ENCODE measurements around the gene DNAJC21.

Gene DNAJC21

GRCh38 chr5:34996261-34996660 lies 66.9 kb downstream of the DNAJC21 start:
- TF ChIP-seq CTBP1 (IDR thresholded peaks at IDR 0.05; ENCODE audit: borderline replicate concordance) = no peak
- no peak for TF ChIP-seq ELF4 (IDR thresholded peaks at IDR 0.05)
- no peak for TF ChIP-seq FOXK2 (IDR thresholded peaks at IDR 0.05)
- TF ChIP-seq L3MBTL2 (conservative IDR thresholded peaks at IDR 0.05) = no peak
- no peak for TF ChIP-seq PKNOX1 (IDR thresholded peaks at IDR 0.05)
- TF ChIP-seq FOXA1 (IDR thresholded peaks at IDR 0.05) = no peak
- no peak for TF ChIP-seq ZNF384 (IDR thresholded peaks at IDR 0.05)
- no peak for TF ChIP-seq BHLHE40 (IDR thresholded peaks at IDR 0.05; ENCODE audit: borderline replicate concordance)
- no peak for TF ChIP-seq TARDBP (IDR thresholded peaks at IDR 0.05)
- no peak for TF ChIP-seq NFRKB (IDR thresholded peaks at IDR 0.05)
- TF ChIP-seq ARNT (IDR thresholded peaks at IDR 0.05) = no peak
- no peak for TF ChIP-seq FOXM1 (IDR thresholded peaks at IDR 0.05; ENCODE audit: borderline replicate concordance)
- POLR2A ChIA-PET = no interaction called here
- CTCF ChIA-PET = no interaction called here
- no peak for DNase-seq (ENCODE audit: extremely low spot score)

- ChIA-PET CTCF (no interaction called here), POLR2A (no interaction called here)
- TF ChIP-seq L3MBTL2 (conservative IDR thresholded peaks at IDR 0.05) = no peak
- no peak for TF ChIP-seq FOXA1 (IDR thresholded peaks at IDR 0.05)
- no peak for TF ChIP-seq LEF1 (IDR thresholded peaks at IDR 0.05; ENCODE audit: borderline replicate concordance)
- no peak for TF ChIP-seq TARDBP (IDR thresholded peaks at IDR 0.05)
- no peak for TF ChIP-seq ELF4 (IDR thresholded peaks at IDR 0.05)
- TF ChIP-seq PKNOX1 (IDR thresholded peaks at IDR 0.05) = no peak
- no peak for TF ChIP-seq SUZ12 (IDR thresholded peaks at IDR 0.05)
- TF ChIP-seq ARNT (IDR thresholded peaks at IDR 0.05) = no peak
- no peak for TF ChIP-seq NFRKB (IDR thresholded peaks at IDR 0.05)
- DNase-seq (ENCODE audit: extremely low spot score) = no peak
Observed at GRCh38 chr5:34998058-34998789, 68.9 kb downstream of the DNAJC21 start.

GRCh38 chr5:35001842-35002241 lies 72.5 kb downstream of the DNAJC21 start:
- POLR2A ChIA-PET = interaction anchor here (2.0 kb wide), 1 partner anchor 87 kb away, joined by 8 read pairs; the partner anchor contains the start of genes BRIX1 and RAD1
- DNase-seq (ENCODE audit: extremely low spot score) = no peak
- TF ChIP-seq FOXA1 (IDR thresholded peaks at IDR 0.05) (no peak), HDGF (IDR thresholded peaks at IDR 0.05; ENCODE audit: borderline replicate concordance) (no peak), CTBP1 (IDR thresholded peaks at IDR 0.05; ENCODE audit: borderline replicate concordance) (no peak), PKNOX1 (IDR thresholded peaks at IDR 0.05) (no peak), BHLHE40 (IDR thresholded peaks at IDR 0.05; ENCODE audit: borderline replicate concordance) (no peak), SUZ12 (IDR thresholded peaks at IDR 0.05) (no peak), ZNF384 (IDR thresholded peaks at IDR 0.05) (no peak), LEF1 (IDR thresholded peaks at IDR 0.05; ENCODE audit: borderline replicate concordance) (no peak), TARDBP (IDR thresholded peaks at IDR 0.05) (no peak)
- CTCF ChIA-PET = interaction anchor here (0.6 to 1.1 kb wide), 4 partner anchors 22 to 527 kb away, joined by 3 to 4 read pairs (median 3); no protein-coding TSS in a partner anchor

- TF ChIP-seq FOXA1 (IDR thresholded peaks at IDR 0.05) (no peak), LEF1 (IDR thresholded peaks at IDR 0.05; ENCODE audit: borderline replicate concordance) (no peak), ZNF384 (IDR thresholded peaks at IDR 0.05) (no peak), BHLHE40 (IDR thresholded peaks at IDR 0.05; ENCODE audit: borderline replicate concordance) (no peak), PKNOX1 (IDR thresholded peaks at IDR 0.05) (no peak), SUZ12 (IDR thresholded peaks at IDR 0.05) (no peak), NFRKB (IDR thresholded peaks at IDR 0.05) (no peak), CTBP1 (IDR thresholded peaks at IDR 0.05; ENCODE audit: borderline replicate concordance) (no peak), TARDBP (IDR thresholded peaks at IDR 0.05) (no peak), L3MBTL2 (conservative IDR thresholded peaks at IDR 0.05) (no peak), SP1 (IDR thresholded peaks at IDR 0.05) (no peak), ARNT (IDR thresholded peaks at IDR 0.05) (no peak), FOXK2 (IDR thresholded peaks at IDR 0.05) (no peak), FOXM1 (IDR thresholded peaks at IDR 0.05; ENCODE audit: borderline replicate concordance) (no peak)
- CTCF ChIA-PET = interaction anchor here (0.6 to 1.1 kb wide), 5 partner anchors 22 to 516 kb away, joined by 3 to 4 read pairs (median 3); no protein-coding TSS in a partner anchor
- no peak for DNase-seq (ENCODE audit: extremely low spot score)
- POLR2A ChIA-PET = interaction anchor here (2.0 kb wide), 1 partner anchor 87 kb away, joined by 8 read pairs; the partner anchor contains the start of genes BRIX1 and RAD1
Observed at GRCh38 chr5:35002459-35002858, 73.1 kb downstream of the DNAJC21 start.

- DNase-seq (ENCODE audit: extremely low spot score) = peak; percentile 78
- peak; percentile 32; the same call in 1 of the 2 replicates for TF ChIP-seq L3MBTL2 (conservative IDR thresholded peaks at IDR 0.05)
- TF ChIP-seq ZNF384 (IDR thresholded peaks at IDR 0.05) = peak; percentile 90
- TF ChIP-seq BHLHE40 (IDR thresholded peaks at IDR 0.05; ENCODE audit: borderline replicate concordance) = no peak
- CTCF ChIA-PET = interaction anchor here (0.6 to 1.9 kb wide), 18 partner anchors 9 to 528 kb away, joined by 3 to 9 read pairs (median 3); partner anchors contain the start of gene BRIX1
- POLR2A ChIA-PET = interaction anchor here (0.9 kb wide), 1 partner anchor 88 kb away, joined by 5 read pairs; the partner anchor contains the start of genes BRIX1 and RAD1
Observed at GRCh38 chr5:35003018-35003957, 73.9 kb downstream of the DNAJC21 start.

Data from HEK293T (cell line).